ENCODE data around the gene VPS18. TPM values are rescaled to one million over a fixed set of nuclear protein-coding genes. Genes with fewer than 3 reads are reported as not detected.

The VPS18 gene
- polyA plus RNA-seq, 3 donors from 2014 or later, result 20.8 to 36.8 (median 35.3) TPM

GRCh38 chr15:40911693-40912092, 17.4 kb downstream of the VPS18 start:
- no peak overlapping the region for H3K4me3 Mint-ChIP-seq

GRCh38 chr15:40912478-40912877, 18.2 kb downstream of the VPS18 start:
- Mint-ChIP-seq H3K27me3 (ENCODE audit: low read depth in 3 of 3) (peaks cover 0 to 3% (median 0%) of the 10 kb centered on the region in 3 donors), H3K27ac (no peak overlapping the region), H3K4me1 (peaks cover 2 to 4% of the 10 kb centered on the region in 2 donors), H3K4me3 (no peak overlapping the region), H3K9me3 (no peaks in the 10 kb centered on the region), H3K36me3 (no peaks in the 10 kb centered on the region)
- DNase-seq, result no peak

More at GRCh38 chr15:40911693-40912092, 17.4 kb downstream of the VPS18 start:
- peaks cover 0 to 5% (median 3%) of the 10 kb centered on the region in 3 donors for H3K27me3 Mint-ChIP-seq (ENCODE audit: low read depth in 3 of 3)
- no peak overlapping the region for H3K27ac Mint-ChIP-seq
- no peaks in the 10 kb centered on the region for H3K36me3 Mint-ChIP-seq
- DNase-seq, result no peak
- peaks cover 7 to 8% of the 10 kb centered on the region in 2 donors for H3K4me1 Mint-ChIP-seq
- no peaks in the 10 kb centered on the region for H3K9me3 Mint-ChIP-seq

- no peak for DNase-seq
- H3K27me3 Mint-ChIP-seq (ENCODE audit: low read depth in 3 of 3), result peaks cover 0 to 1% (median 0%) of the 10 kb centered on the region in 3 donors
- peak overlapping the region in 1 of 6 donors; percentile 58 for H3K27ac Mint-ChIP-seq
- H3K36me3 Mint-ChIP-seq, result no peaks in the 10 kb centered on the region
- no peaks in the 10 kb centered on the region for H3K4me1 Mint-ChIP-seq
- no peak overlapping the region for H3K4me3 Mint-ChIP-seq
- no peaks in the 10 kb centered on the region for H3K9me3 Mint-ChIP-seq
These were observed 19.8 kb downstream of the VPS18 start for GRCh38 chr15:40914013-40914412.

GRCh38 chr15:40914486-40914885, 20.2 kb downstream of the VPS18 start:
- no peak overlapping the region for H3K4me3 Mint-ChIP-seq
- no peaks in the 10 kb centered on the region for H3K36me3 Mint-ChIP-seq
- no peaks in the 10 kb centered on the region for H3K9me3 Mint-ChIP-seq
- H3K4me1 Mint-ChIP-seq, result no peaks in the 10 kb centered on the region
- peaks cover 0 to 1% (median 0%) of the 10 kb centered on the region in 3 donors for H3K27me3 Mint-ChIP-seq (ENCODE audit: low read depth in 3 of 3)
- no peak for DNase-seq
- no peak overlapping the region for H3K27ac Mint-ChIP-seq

GRCh38 chr15:40915116-40915661, 20.9 kb downstream of the VPS18 start:
- Mint-ChIP-seq H3K9me3 (no peaks in the 10 kb centered on the region), H3K4me1 (no peaks in the 10 kb centered on the region), H3K27ac (no peak overlapping the region), H3K4me3 (no peak overlapping the region), H3K27me3 (ENCODE audit: low read depth in 3 of 3) (peaks cover 0 to 3% (median 0%) of the 10 kb centered on the region in 3 donors), H3K36me3 (no peaks in the 10 kb centered on the region)
- no peak for DNase-seq

GRCh38 chr15:40915679-40916078, 21.4 kb downstream of the VPS18 start:
- Mint-ChIP-seq H3K27ac (no peak overlapping the region), H3K27me3 (ENCODE audit: low read depth in 3 of 3) (peaks cover 0 to 3% (median 0%) of the 10 kb centered on the region in 3 donors), H3K36me3 (no peaks in the 10 kb centered on the region), H3K9me3 (no peaks in the 10 kb centered on the region), H3K4me1 (no peaks in the 10 kb centered on the region), H3K4me3 (no peak overlapping the region)
- no peak for DNase-seq

- H3K9me3 Mint-ChIP-seq, result no peaks in the 10 kb centered on the region
- no peak overlapping the region for H3K4me3 Mint-ChIP-seq
- DNase-seq, result no peak
- no peaks in the 10 kb centered on the region for H3K36me3 Mint-ChIP-seq
- H3K4me1 Mint-ChIP-seq, result no peaks in the 10 kb centered on the region
- H3K27me3 Mint-ChIP-seq (ENCODE audit: low read depth in 3 of 3), result peaks cover 1 to 5% (median 4%) of the 10 kb centered on the region in 3 donors
- H3K27ac Mint-ChIP-seq, result no peak overlapping the region
These were observed 23.3 kb downstream of the VPS18 start for GRCh38 chr15:40917585-40917984.

GRCh38 chr15:40918146-40918798, 24.0 kb downstream of the VPS18 start:
- no peak for DNase-seq
- H3K9me3 Mint-ChIP-seq, result no peaks in the 10 kb centered on the region
- H3K36me3 Mint-ChIP-seq, result no peaks in the 10 kb centered on the region
- H3K27ac Mint-ChIP-seq, result no peak overlapping the region
- no peaks in the 10 kb centered on the region for H3K4me1 Mint-ChIP-seq
- peaks cover 1 to 7% (median 5%) of the 10 kb centered on the region in 3 donors for H3K27me3 Mint-ChIP-seq (ENCODE audit: low read depth in 3 of 3)
- H3K4me3 Mint-ChIP-seq, result no peak overlapping the region

GRCh38 chr15:40918799-40919392, 24.6 kb downstream of the VPS18 start:
- Mint-ChIP-seq H3K4me3 (no peak overlapping the region), H3K27ac (no peak overlapping the region), H3K4me1 (no peaks in the 10 kb centered on the region), H3K36me3 (no peaks in the 10 kb centered on the region), H3K27me3 (ENCODE audit: low read depth in 3 of 3) (peaks cover 1 to 7% (median 5%) of the 10 kb centered on the region in 3 donors), H3K9me3 (no peaks in the 10 kb centered on the region)
- DNase-seq, result no peak

GRCh38 chr15:40921949-40922607, 27.8 kb downstream of the VPS18 start:
- Mint-ChIP-seq H3K4me1 (peaks cover 12 to 14% of the 10 kb centered on the region in 2 donors), H3K27ac (no peak overlapping the region), H3K36me3 (no peaks in the 10 kb centered on the region), H3K27me3 (ENCODE audit: low read depth in 3 of 3) (peaks cover 9 to 22% (median 9%) of the 10 kb centered on the region in 3 donors), H3K9me3 (no peaks in the 10 kb centered on the region), H3K4me3 (no peak overlapping the region)
- DNase-seq, result no peak

- Mint-ChIP-seq H3K27ac (no peak overlapping the region), H3K27me3 (ENCODE audit: low read depth in 3 of 3) (peaks cover 12 to 23% (median 12%) of the 10 kb centered on the region in 3 donors), H3K9me3 (no peaks in the 10 kb centered on the region), H3K4me1 (peaks cover 16 to 18% of the 10 kb centered on the region in 2 donors), H3K36me3 (no peaks in the 10 kb centered on the region), H3K4me3 (no peak overlapping the region)
- DNase-seq, result no peak
These were observed 28.4 kb downstream of the VPS18 start for GRCh38 chr15:40922608-40923005.

GRCh38 chr15:40923551-40923950, 29.3 kb downstream of the VPS18 start:
- no peak for DNase-seq
- Mint-ChIP-seq H3K27me3 (ENCODE audit: low read depth in 3 of 3) (peaks cover 12 to 23% (median 12%) of the 10 kb centered on the region in 3 donors), H3K36me3 (no peaks in the 10 kb centered on the region), H3K4me3 (no peak overlapping the region), H3K4me1 (peaks cover 18 to 23% of the 10 kb centered on the region in 2 donors), H3K27ac (no peak overlapping the region), H3K9me3 (no peaks in the 10 kb centered on the region)

GRCh38 chr15:40925495-40925862, 31.2 kb downstream of the VPS18 start:
- no peak for DNase-seq
- H3K4me3 Mint-ChIP-seq, result peak overlapping the region in 1 of 5 donors; percentile 46
- no peak overlapping the region for H3K27ac Mint-ChIP-seq
- H3K4me1 Mint-ChIP-seq, result peaks cover 38% of the 10 kb centered on the region in 2 donors
- no peaks in the 10 kb centered on the region for H3K9me3 Mint-ChIP-seq
- H3K27me3 Mint-ChIP-seq (ENCODE audit: low read depth in 3 of 3), result peaks cover 15 to 28% (median 20%) of the 10 kb centered on the region in 3 donors
- no peaks in the 10 kb centered on the region for H3K36me3 Mint-ChIP-seq
